ENCODE measurements around the gene DYRK1A. TPM values are rescaled to one million over a fixed set of nuclear protein-coding genes. Genes with fewer than 3 reads are reported as not detected.

DYRK1A gene
- total and polyA plus RNA-seq, 10 of the 15 experiments (the other 5 are each of a cell fraction or from before 2014, with no cell fraction given): 2.4 to 68.6 (median 30.7) TPM

- ATAC-seq (no peak), DNase-seq (ENCODE audit: low read depth, low spot score) (no peak), FAIRE-seq (no peak)
- no peaks in the 10 kb centered on the region for H3K36me3 ChIP-seq (ENCODE audit: control insufficient read depth in 2 of 2, insufficient read depth in 2 of 2, low read length in 1 of 2)
- H4K20me1 ChIP-seq (ENCODE audit: control insufficient read depth, insufficient read depth): no peaks in the 10 kb centered on the region
- no peaks in the 10 kb centered on the region for H3K79me2 ChIP-seq (ENCODE audit: control insufficient read depth, insufficient read depth, low read length)
- H3K27me3 ChIP-seq (replicated peaks in 1 of 2; ENCODE audit: control insufficient read depth in 2 of 2, insufficient read depth in 2 of 2, low read length in 1 of 2): no peaks in the 10 kb centered on the region; a peak in 1 of 4 replicates
- no peak overlapping the region for H3K4me2 ChIP-seq (ENCODE audit: control insufficient read depth, insufficient read depth)
- no peak overlapping the region for H3K27ac ChIP-seq (ENCODE audit: control insufficient read depth, insufficient read depth)
- H3K9me3 ChIP-seq (replicated peaks; ENCODE audit: control insufficient read depth, insufficient read depth, low read length): no peaks in the 10 kb centered on the region; the same call in 1 of the 3 replicates
- ChIA-PET RAD21 (ENCODE audit: unreplicated experiment) (interaction anchor here (2.0 kb wide), 1 partner anchor 32 kb away, joined by 5 read pairs; no protein-coding TSS in a partner anchor), SMC1A (ENCODE audit: uncharacterized antibody, unreplicated experiment) (interaction anchor here (1.3 kb wide), 1 partner anchor 19 kb away, joined by 3 read pairs; no protein-coding TSS in a partner anchor), CTCF (no interaction called here), POLR2A (no interaction called here)
- H3K9ac ChIP-seq (ENCODE audit: control insufficient read depth, insufficient read depth, low read length): no peak overlapping the region
- intact Hi-C loops (cut with micrococcal nuclease; ENCODE audit: unreplicated experiment): no loop called here
- no TSS peak for BruUV-seq (replicated peaks)
- no peak overlapping the region for H3K4me3 ChIP-seq
- in situ Hi-C loops (cut with MboI): no loop called here
- TF ChIP-seq STAT3 (IDR thresholded peaks at IDR 0.05; ENCODE audit: low read depth, low read length) (no peak), SREBF1 (IDR thresholded peaks at IDR 0.05; ENCODE audit: low read length) (no peak), CTCF (IDR thresholded peaks at IDR 0.05 in 2 of 3, conservative IDR thresholded peaks at IDR 0.05 in 1 of 3; ENCODE audit: control insufficient read depth in 2 of 3, extremely low read depth in 1 of 3, insufficient read depth in 1 of 3, low read depth in 3 of 3, low read length in 3 of 3) (no peak), ZNF687 (IDR thresholded peaks at IDR 0.05) (no peak), EP300 (IDR thresholded peaks at IDR 0.05; ENCODE audit: borderline replicate concordance in 1 of 2, control insufficient read depth in 1 of 2, low read depth in 2 of 2, low read length in 2 of 2) (no peak), TCF3 (IDR thresholded peaks at IDR 0.05; ENCODE audit: borderline replicate concordance, insufficient read depth, low read depth, low read length) (no peak)
- WGBS (ENCODE audit: insufficient coverage, insufficient replicate concordance, low lambda C conversion rate, missing lambda C conversion rate): 71% methylated on average over 11 of the region's 13 CpGs
- peaks cover 3% of the 10 kb centered on the region; the same call in 1 of the 2 replicates for H3K4me1 ChIP-seq (ENCODE audit: control insufficient read depth, insufficient read depth, low read length)
- no peak overlapping the region for H2AFZ ChIP-seq (ENCODE audit: control insufficient read depth, low read depth, low read length)
Measured at GRCh38 chr21:37531431-37531932, 164.9 kb downstream of the DYRK1A start.

All from GM12878 (cell line).